HuH-7 (cell line): ENCODE results near the gene GJA8.
"Not testable (repeated sequence)": the region's sequence is repeated elsewhere in the genome, so short reads cannot be mapped to it uniquely, and the experiment has no call there.

ENCODE experiments used
- DNase-seq: peaks from one replicate; pipeline ENCODE4 v3.0.0; 2011; ENCODE audit warnings: low spot score

Gene GJA8

DNA sequence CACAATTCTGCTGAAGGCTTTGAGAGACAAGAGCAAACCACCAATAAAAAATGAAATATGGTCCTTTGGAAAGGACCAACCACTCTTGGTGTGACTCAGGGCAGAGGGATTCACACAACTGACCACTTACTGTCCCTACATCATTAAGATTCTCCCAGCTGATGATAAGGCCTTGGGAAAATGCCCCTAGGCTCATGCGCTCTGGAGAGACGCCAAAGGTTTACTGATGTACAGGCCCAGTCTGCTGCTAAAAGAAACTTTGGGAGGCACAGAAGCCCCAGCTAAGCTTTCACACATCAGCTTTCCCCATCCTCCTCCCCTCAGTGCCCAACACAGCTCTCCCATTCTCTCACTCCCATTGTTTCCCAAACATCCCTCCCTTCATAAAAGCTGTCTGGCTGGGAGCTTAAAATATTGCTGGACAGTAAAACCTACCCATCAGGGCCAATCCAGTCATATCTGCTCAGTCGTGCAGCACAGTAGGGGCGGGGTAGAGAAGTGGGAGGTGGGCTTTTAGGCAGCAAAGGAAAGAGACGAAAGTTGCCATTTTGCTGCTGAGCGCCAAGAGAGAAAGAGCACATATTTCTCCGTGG, at the start of gene GJA8:
Gene GJA8, plus strand, starts transcription at position 543 of the 593 bp plus-strand sequence. CDS start 5,161 bp downstream, outside the sequence.
- DNase-seq = no peak

DNA sequence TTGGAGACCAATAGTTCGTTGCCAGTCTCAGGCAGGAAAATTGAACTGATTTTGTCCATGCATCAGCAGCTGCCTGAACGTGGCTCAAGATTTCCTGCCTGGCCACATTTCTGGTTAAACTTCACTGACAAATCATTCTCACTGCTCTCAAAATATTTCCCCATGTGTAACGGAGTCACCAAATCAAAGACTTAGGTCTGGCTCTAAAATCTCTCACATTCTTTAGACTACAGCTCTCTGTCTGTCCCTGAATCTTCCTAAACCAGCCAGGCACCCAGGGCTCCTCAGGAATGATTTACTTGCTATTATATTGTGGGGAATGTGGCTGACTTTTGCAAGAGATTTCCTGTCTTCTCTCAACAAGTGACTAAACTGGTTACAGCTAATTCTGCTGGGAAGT, 49.2 kb upstream of the GJA8 start:
- DNase-seq = no peak

DNA sequence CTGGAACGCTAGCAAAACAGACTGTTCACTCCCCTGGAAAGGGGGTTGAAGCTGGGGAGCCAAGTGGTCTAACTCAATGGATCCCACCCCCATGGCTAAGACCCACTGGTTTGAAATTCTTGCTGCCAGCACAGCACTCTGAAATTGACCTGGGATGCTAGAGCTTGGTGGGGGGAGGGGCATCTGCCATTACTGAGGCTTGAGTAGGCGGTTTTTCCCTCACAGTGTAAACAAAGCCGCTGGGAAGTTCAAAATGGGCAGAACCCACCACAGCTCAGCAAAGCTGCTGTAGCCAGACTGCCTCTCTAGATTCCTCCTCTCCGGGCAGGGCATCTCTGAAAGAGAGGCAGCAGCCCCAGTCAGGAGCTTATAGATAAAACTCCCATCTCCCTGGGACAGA, 47.6 kb upstream of the GJA8 start:
- not testable (repeated sequence) for DNase-seq

DNA sequence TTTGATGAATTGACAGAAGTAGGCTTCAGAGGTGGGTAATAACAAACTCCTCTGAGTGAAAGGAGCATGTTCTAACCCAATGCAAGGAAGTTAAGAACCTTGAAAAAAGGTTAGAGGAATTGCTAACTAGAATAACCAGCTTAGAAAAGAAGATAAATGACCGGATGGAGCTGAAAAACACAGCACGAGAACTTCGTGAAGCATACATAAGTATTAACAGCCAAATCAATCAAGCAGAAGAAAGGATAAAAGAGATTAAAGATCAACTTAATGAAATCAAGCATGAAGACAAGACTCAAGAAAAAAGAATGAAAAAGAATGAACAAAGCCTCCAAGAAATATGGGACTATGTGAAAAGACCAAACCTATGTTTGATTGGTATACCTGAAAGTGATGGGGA, 46.6 kb upstream of the GJA8 start:
- not testable (repeated sequence) for DNase-seq

DNA sequence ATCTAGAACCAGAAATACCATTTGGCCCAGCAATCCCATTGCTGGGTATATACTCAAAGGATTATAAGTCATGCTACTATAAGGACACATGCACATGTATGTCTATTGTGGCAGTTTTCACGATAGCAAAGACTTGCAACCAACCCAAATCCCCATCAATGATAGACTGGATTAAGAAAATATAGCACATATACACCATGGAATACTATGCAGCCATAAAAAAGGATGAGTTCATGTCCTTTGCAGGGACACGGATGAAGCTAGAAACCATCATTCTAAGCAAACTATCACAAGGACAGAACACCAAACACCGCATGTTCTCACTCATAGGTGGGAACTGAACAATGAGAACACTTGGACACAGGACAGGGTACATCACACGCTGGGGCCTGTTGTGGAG, 35.4 kb upstream of the GJA8 start:
- not testable (repeated sequence) for DNase-seq

DNA sequence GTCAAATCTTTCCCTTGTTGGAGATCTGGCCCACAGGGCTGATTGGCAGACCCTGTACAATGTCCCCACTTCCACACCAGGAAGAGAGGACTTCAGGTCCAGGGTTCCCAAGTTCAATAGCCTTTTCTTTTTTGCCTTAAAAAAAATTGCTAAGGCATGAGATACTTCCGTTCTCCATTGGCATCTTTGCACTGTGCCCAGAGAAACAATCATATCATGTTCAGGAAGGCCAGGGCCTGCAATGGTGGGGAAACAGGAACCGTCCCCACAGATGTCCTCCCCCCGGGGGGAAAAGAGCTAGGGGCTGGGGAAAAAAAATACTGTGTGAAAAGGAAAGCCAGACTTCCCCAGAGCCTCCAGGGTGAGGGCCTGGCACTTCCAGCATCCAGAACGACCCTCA, 24.6 kb upstream of the GJA8 start:
- DNase-seq = no peak

DNA sequence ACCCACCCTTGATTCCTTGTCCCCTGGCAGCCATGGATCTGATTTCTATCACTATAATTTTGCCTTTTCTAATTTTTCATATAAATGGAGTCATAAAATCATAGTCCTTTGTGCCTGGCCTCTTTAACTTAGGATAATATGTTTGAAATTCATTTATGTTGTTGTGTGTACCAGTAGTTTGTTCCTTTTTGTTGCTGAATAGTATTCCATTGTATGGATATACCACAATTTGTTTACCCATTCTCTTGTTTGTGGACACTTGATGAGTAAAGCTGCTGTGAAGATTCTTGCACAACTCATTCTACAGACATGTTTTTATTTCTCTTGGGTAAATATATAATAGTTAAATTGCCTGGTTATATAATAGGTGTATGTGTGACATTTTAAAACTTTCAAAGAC, 22.7 kb upstream of the GJA8 start:
- DNase-seq = no peak

DNA sequence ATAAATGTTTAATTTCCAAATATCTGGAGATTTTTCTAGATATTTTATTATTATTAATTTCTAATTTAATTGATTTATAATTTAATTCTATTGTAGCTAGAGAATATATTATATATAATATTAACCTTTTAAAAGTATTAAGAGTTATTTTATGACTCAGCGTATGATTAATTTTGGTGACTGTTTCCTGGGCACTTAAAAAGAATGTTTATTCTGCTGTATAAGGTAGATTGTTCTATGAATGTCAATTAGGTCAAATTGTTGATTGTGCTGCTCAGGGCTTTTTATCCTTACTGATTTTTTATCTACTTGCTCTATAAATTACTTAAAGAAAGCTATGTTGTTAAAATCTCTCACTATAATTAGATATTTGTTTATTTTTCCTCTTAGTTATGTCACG, 20.1 kb upstream of the GJA8 start:
- DNase-seq = no peak

DNA sequence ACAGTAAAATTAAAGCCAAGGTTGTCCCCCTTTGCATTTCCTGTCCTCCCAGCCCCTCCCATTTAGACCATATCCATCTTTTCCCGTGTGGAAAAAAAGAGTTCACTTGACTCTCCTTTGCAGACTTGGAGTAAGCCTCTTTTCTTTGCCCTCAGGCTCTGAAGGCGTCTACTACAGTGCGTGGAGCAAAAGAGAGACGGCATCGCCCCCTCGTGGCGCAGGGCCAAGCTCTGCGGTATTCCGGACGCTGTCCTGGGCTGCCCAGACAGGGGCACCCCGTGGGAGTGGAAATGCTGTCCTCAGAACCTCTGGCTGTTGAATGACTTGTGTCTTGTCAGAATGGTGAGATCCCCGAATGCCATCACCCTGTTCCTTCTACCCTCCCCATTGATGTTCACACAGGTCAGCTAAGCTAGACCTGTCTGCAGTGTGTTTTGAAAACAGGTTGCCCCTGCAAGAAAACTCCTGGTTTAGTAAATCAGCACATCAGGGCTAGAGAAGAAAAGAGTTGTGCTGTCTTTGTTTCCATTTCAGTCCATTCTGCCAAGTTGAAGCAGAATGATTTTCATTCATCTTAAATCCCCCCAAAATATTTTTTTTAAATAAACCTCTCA, 12.3 kb upstream of the GJA8 start:
- peak; percentile 57 for DNase-seq

DNA sequence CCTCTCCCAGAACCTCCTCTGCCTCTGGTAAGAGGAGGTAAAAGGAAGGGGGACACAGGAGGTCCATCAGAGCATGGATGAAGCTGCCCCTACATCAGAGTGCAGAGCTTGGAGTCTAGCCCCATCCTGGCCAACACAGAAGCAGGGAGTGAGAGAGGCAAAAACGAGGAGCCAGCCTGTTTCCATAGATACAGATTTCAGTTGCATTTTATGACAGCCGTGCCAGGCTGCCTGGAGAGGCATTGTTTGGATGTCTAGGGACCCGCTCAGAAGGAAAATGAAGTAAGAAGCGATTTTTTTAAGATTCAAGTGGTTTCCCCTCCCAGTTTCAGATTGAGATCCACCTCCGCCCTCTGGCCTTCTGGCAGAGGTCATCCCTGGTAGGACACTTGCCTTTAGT, 11.5 kb upstream of the GJA8 start:
- no peak for DNase-seq

DNA sequence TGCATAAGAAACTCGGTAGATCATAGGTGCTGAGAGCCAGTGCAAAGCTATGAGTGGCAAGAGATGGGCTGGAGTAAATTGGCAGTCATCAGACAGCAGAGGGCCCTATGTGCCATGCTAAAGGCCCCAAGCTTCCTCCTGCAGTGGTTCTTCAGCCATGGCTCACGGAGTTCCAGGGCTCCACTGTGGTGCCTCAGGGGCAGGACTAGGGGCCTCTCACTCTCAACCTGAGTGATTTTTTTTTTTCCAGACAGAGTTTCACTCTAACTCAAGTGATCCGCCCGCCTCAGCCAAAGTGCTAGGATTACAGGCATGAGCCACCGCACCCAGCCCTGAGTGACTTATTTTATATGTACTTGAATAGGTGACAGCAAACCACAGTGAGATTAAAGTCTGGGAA, 10.4 kb upstream of the GJA8 start:
- DNase-seq = peak; percentile 17

DNA sequence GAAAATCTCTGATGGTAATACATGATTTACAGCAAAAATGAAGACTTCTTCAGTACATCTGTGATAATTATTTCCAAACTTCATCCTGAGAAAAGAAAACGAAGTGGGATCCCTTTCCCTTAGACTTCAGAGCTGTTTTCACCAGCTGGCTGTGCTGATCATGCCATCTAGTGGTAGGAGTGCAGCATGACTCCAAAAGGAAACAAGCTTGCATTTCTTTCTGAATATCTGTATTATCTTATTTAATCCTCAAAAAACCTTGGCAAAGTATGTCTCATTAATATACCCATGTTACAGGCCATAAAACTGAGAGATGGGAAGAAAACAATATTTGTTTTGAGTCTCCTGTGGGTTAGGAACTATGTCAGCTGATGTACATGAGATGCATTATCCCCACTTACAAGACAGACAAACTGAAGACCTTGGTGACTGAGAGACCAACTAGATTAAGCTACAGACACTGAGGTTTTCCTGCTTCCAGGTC, 9.8 kb upstream of the GJA8 start:
- DNase-seq = peak; percentile 40

DNA sequence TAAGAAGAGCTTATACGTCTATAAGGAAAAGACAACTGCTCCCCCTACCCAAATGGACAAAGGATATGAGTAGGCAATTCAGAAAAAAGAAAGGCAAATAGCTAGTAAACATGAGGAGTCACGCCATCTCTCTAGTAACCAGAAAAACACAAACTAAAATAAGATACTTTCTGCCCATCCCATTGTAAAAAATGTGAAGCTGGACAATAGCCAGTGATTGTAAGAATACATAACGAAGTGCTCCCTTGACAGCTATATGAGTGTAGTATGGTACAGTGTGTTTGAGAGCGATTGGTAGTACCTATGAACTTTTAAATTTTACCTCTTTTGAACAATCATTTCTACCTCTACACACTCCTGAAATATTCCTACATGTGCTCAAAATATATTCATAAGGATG, 7.5 kb upstream of the GJA8 start:
- DNase-seq = no peak

DNA sequence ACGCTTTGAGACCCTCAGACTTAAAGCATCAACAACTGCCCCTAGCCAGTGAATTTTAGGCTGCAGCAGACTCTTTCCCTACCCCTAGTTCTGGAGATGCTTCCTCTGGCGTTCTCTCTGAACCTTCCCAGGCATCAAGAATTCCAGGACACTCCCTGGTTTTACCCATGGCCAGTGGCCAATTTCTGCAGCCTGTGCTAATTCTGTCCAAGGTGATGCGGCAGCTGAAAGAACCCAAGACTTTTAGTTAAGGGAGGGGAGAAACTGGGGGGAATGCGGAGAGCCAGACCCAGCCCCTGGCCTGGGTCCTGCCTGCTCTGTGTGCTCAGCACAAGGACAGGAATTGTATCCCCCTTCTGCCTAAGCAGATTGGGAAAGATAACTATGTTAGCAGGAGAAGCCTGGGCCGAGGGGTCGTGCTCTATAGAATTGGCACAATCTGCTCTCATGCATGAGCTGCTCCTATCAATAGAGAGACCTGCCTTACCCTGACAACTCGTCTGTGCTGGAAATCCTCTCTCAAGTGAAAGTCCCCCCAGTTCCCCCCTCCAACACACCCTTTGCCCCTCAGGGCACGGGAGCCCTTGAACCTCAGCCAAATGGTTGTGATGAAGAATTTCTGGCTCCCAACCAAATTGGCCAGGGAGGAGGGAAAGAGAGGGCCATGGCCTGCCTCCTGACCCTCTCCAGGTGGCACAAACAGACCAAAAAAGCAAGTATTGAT, 5.4 kb upstream of the GJA8 start:
- no peak for DNase-seq

DNA sequence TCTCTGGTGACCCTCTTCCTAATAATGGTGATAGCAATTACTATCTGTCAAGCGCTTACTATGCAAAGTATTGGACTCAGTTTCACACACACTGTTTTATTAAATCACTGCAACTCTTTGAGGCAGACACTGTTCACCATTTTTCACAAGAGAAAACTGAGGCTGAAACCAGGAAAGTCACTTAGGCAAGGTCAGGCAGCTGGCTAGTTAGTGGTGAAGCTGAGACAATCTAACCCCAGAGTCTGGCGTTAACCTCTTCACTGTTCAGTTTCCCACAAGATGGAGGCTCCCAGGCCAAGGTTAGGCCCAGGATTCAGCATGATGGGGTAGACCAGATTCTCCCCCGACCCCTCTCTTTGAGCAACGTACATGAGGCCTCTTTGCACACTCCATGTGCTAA, 4.8 kb upstream of the GJA8 start:
- no peak for DNase-seq

DNA sequence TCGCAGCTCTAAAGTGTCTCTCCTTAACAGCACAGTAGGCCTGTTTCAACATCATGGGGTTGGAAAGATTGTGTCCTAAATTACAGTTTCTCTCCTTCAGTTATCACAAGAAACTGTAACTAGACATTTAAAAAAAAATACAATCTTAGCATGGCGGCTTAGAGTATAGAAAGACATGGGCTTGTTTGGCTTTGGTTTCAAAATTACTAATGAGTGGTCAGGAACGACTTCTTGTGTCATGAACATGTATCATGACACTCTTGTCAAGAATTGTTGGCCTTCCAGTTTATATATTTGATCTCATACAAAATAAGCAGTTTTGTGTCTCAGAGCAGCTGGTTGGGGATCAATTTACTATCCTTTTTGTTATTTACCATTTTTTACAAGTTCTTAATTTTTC, 2.1 kb downstream of the GJA8 start:
- DNase-seq = no peak

DNA sequence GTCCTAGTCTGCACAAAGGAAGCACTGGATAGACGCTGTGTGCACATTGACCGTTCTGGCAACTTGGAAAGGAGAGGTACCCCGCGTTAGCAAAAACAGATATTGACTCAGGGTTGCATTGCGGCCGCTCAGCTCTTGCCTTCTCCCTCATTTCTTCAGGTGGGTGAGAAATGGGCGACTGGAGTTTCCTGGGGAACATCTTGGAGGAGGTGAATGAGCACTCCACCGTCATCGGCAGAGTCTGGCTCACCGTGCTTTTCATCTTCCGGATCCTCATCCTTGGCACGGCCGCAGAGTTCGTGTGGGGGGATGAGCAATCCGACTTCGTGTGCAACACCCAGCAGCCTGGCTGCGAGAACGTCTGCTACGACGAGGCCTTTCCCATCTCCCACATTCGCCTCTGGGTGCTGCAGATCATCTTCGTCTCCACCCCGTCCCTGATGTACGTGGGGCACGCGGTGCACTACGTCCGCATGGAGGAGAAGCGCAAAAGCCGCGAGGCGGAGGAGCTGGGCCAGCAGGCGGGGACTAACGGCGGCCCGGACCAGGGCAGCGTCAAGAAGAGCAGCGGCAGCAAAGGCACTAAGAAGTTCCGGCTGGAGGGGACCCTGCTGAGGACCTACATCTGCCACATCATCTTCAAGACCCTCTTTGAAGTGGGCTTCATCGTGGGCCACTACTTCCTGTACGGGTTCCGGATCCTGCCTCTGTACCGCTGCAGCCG, 5.4 kb downstream of the GJA8 start:
- no peak for DNase-seq

DNA sequence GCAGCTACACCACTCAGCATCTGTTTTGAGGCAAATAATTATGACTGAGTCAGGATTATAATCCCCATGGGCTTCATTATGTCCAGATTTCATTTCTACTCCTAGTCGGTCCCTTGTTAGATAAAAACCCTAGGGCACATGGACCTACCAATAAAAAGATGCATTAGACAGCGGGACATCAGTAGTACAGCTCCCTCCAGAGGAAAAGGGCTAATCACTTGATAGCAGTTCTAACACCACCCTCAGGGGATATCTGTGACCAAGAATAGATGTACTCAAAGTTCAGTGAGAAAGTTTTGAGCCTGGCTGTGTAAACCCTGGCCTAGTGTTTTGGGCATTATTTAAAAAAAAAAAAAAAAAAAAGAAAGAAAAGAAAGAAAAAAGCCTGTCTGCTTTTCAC, 10.0 kb downstream of the GJA8 start:
- DNase-seq = no peak

DNA sequence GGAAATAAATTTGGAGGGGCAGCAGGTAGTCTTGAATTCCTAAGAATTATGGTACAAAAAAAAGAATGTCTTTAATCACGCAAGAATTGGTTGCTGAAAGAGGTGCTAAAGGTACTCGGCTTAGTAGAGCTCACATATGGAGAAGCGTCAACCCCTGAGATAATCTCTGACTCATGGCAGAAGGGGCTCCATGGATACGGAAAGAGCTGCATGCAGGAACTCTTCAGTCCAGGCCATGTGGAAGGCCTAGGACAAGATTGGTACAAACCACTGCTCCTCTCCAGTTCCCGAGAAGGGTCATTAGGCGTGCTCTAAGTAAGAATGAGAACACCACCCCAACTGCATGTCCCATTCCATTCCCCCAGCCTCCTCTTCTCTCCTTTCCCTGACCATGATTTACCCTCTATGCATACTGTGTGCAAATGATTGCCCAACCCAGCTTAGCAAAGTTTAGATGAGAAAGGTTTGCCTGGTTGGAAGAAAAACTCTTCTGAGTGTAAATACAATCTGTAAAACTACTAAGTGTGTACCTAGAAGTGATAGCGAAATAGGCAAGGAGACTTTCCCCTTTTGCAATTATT, 10.9 kb downstream of the GJA8 start:
- no peak for DNase-seq

DNA sequence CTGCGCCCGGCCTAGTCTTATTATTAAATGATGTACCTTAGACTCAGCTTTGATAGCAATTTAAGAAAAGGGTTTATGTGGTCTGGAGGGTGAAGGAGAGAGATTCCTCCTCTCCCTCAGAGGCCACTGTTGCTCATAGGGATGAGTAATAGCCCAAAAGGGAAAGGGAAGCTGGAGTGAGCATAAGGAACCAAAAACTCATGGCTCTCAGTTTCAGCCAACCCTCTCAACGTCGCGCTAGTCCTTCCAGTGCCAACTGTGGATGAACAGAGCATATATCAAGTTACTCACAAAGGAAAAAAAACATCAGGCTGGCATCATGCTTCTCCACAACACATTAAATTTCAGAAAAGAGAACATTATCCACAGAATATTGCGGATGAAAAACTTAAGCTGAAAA, 17.3 kb downstream of the GJA8 start:
- no peak for DNase-seq

DNA sequence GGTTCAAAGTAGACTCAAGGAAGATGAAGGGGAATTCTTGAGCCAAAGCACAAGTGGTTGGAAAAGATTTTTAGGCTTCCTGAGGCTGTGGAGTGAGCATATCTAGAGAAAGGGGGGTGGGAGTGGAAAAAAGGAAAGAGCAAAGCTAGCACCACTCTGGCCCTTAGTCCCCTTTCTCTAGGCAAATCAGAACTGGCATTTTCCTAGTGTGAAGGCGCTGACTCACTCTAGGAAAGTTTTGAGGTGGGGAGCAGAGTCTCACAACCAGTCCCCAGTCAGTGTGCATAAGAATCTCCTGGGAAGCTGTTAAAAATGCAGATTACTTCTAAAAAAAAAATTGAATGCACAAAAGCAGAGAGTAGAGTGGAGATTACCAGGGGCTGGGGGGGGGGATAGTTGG, 22.2 kb downstream of the GJA8 start:
- DNase-seq = no peak

DNA sequence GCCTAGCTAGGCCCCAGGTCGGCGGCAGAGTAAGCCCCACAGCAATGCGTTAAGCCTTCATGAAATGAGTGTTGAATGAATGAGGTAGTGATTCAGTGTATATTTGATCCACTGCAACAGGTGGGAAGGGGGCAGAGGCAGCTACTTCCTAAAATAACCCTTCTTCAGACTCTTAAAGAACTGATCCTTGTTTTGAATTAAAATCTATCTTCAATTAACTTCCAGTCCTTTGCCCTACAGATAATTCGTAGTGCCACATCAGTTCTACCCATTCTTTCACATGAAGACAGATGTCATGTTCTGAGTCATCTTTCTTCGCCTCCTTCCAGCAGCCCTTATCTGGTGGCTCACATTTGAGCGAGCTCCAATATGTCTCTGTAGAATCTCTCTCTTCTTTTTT, 24.6 kb downstream of the GJA8 start:
- DNase-seq = not testable (repeated sequence)
